H9 (cell line): ENCODE measurements around the gene FANCC. TPM values are rescaled to one million over a fixed set of nuclear protein-coding genes. Genes with fewer than 3 reads are reported as not detected.

Experiments used
- DNase-seq: peaks from one replicate; pipeline ENCODE4 v3.0.0-alpha.2; 2017
- H2AFZ ChIP-seq: one replicate; pipeline ENCODE4 v1.6.1; 2013; ENCODE audit warnings: mild to moderate bottlenecking, low read length, control low read depth, moderate library complexity
- H2AK5ac ChIP-seq: 2 replicates; pipeline ENCODE4 v1.6.1; 2013; ENCODE audit warnings: low read length, control low read depth, mixed read lengths; ENCODE audit not compliant: insufficient read length
- H2BK120ac ChIP-seq: one replicate; pipeline ENCODE4 v1.6.1; 2013; ENCODE audit warnings: low read depth, mild to moderate bottlenecking, low read length, control low read depth, inconsistent platforms; ENCODE audit not compliant: poor library complexity, severe bottlenecking
- H2BK12ac ChIP-seq: 2 replicates; pipeline ENCODE4 v1.6.1; 2013; ENCODE audit warnings: low read length, control low read depth, mixed read lengths, low read depth; ENCODE audit not compliant: insufficient read length
- H2BK15ac ChIP-seq: 2 replicates; pipeline ENCODE4 v1.6.1; 2013; ENCODE audit warnings: low read depth, low read length, control low read depth
- H2BK20ac ChIP-seq: one replicate; pipeline ENCODE4 v1.6.1; 2013; ENCODE audit warnings: low read depth, mild to moderate bottlenecking, low read length, control low read depth, inconsistent platforms; ENCODE audit not compliant: poor library complexity, severe bottlenecking
- H2BK5ac ChIP-seq: 2 replicates; pipeline ENCODE4 v1.6.1; 2013; ENCODE audit warnings: low read length, control low read depth, mixed read lengths; ENCODE audit not compliant: insufficient read length
- H3K14ac ChIP-seq: 2 replicates; pipeline ENCODE4 v1.6.1; 2013; ENCODE audit warnings: low read length, control low read depth; ENCODE audit not compliant: insufficient read depth
- H3K18ac ChIP-seq: 2 replicates; pipeline ENCODE4 v1.6.1; 2013; ENCODE audit warnings: low read depth, mild to moderate bottlenecking, mixed read lengths, low read length, control low read depth; ENCODE audit not compliant: insufficient read length
- H3K23ac ChIP-seq: 2 replicates; pipeline ENCODE4 v1.6.1; 2013; ENCODE audit warnings: low read length, control low read depth, mixed read lengths, low read depth; ENCODE audit not compliant: insufficient read length
- H3K23me2 ChIP-seq: 2 replicates; pipeline ENCODE4 v1.6.1; 2013; ENCODE audit warnings: low read depth, mild to moderate bottlenecking, mixed read lengths, low read length, control low read depth; ENCODE audit not compliant: insufficient read length, poor library complexity, severe bottlenecking
- H3K27ac ChIP-seq: 2 replicates; pipeline ENCODE4 v1.5.1; 2013; ENCODE audit warnings: low read length, control low read depth, mixed read lengths, low read depth; ENCODE audit not compliant: insufficient read length
- H3K27me3 ChIP-seq: 2 replicates; pipeline ENCODE4 v1.6.1; 2013; ENCODE audit warnings: low read length, control low read depth, inconsistent platforms; ENCODE audit not compliant: insufficient read depth
- H3K4ac ChIP-seq: 2 replicates; pipeline ENCODE4 v1.6.1; 2013; ENCODE audit warnings: low read depth, mild to moderate bottlenecking, control low read depth, inconsistent platforms, low read length, moderate library complexity
- H3K4me1 ChIP-seq: 2 replicates; pipeline ENCODE4 v1.6.1; 2013; ENCODE audit warnings: low read length, control low read depth, inconsistent platforms; ENCODE audit not compliant: insufficient read depth
- H3K4me2 ChIP-seq: 2 replicates; pipeline ENCODE4 v1.6.1; 2013; ENCODE audit warnings: low read length, control low read depth, mixed read lengths; ENCODE audit not compliant: insufficient read length, insufficient read depth
- H3K56ac ChIP-seq: 2 replicates; pipeline ENCODE4 v1.6.1; 2013; ENCODE audit warnings: low read depth, mild to moderate bottlenecking, mixed read lengths, low read length, control low read depth; ENCODE audit not compliant: insufficient read length
- H3K79me1 ChIP-seq: 2 replicates; pipeline ENCODE4 v1.6.1; 2013; ENCODE audit warnings: low read depth, mild to moderate bottlenecking, moderate library complexity, low read length, control low read depth, inconsistent platforms; ENCODE audit not compliant: insufficient read depth, poor library complexity, severe bottlenecking
- H3K79me2 ChIP-seq: 2 replicates; pipeline ENCODE4 v1.6.1; 2013; ENCODE audit warnings: low read length, control low read depth, inconsistent platforms; ENCODE audit not compliant: insufficient read depth
- H3K9ac ChIP-seq: 2 replicates; pipeline ENCODE4 v1.6.1; 2013; ENCODE audit warnings: low read length, control low read depth, mixed read lengths; ENCODE audit not compliant: insufficient read length; ENCODE audit errors: extremely low read depth
- H3K9me3 ChIP-seq: one replicate; pipeline ENCODE4 v1.6.1; 2013; ENCODE audit warnings: low read depth, low read length, inconsistent platforms; ENCODE audit not compliant: control insufficient read depth
- H3T11ph ChIP-seq: one replicate; pipeline ENCODE4 v1.6.1; 2013; ENCODE audit warnings: mild to moderate bottlenecking, low read length, control low read depth, inconsistent platforms
- H4K20me1 ChIP-seq: one replicate; pipeline ENCODE4 v1.6.1; 2013; ENCODE audit not compliant: control insufficient read depth, insufficient read length, insufficient read depth
- H4K5ac ChIP-seq: 2 replicates; pipeline ENCODE4 v1.6.1; 2013; ENCODE audit warnings: low read depth, mild to moderate bottlenecking, mixed read lengths, low read length, control low read depth; ENCODE audit not compliant: insufficient read length
- H4K8ac ChIP-seq: replicated peaks from 2 replicates; pipeline ENCODE4 v1.6.1; 2013; ENCODE audit warnings: low read length, control low read depth, mixed read lengths, low read depth; ENCODE audit not compliant: insufficient read length
- H4K91ac ChIP-seq: 2 replicates; pipeline ENCODE4 v1.6.1; 2013; ENCODE audit warnings: low read depth, mild to moderate bottlenecking, moderate library complexity, mixed read lengths, low read length, control low read depth; ENCODE audit not compliant: insufficient read length
- H3K27ac Mint-ChIP-seq, 3 experiments: 2 replicates in 2 of 3; 3 replicates in 1 of 3; pipeline ENCODE4 v1.8.0; 2020 to 2021; ENCODE audit warnings: mixed read lengths in 3 of 3, mild to moderate bottlenecking in 1 of 3, moderate library complexity in 1 of 3
- H3K27me3 Mint-ChIP-seq: 2 replicates; pipeline ENCODE4 v1.8.0; 2021; ENCODE audit warnings: low read depth, mild to moderate bottlenecking, moderate library complexity, mixed read lengths
- H3K36me3 Mint-ChIP-seq, 3 experiments: 2 replicates in 2 of 3; 3 replicates in 1 of 3; pipeline ENCODE4 v1.8.0; 2020 to 2021; ENCODE audit warnings: low read depth in 3 of 3, mixed read lengths in 3 of 3; ENCODE audit not compliant: insufficient read depth in 1 of 3
- H3K4me1 Mint-ChIP-seq, 2 experiments: 2 replicates each; pipeline ENCODE4 v1.8.0; 2020; ENCODE audit warnings: mixed read lengths in 2 of 2
- H3K4me3 Mint-ChIP-seq, 2 experiments: 2 replicates in 1 of 2; 3 replicates in 1 of 2; pipeline ENCODE4 v1.8.0; 2020 to 2021; ENCODE audit warnings: mild to moderate bottlenecking in 2 of 2, mixed read lengths in 2 of 2, moderate library complexity in 1 of 2
- H3K9me3 Mint-ChIP-seq, 2 experiments: 2 replicates in 1 of 2; 3 replicates in 1 of 2; pipeline ENCODE4 v1.8.0; 2020; ENCODE audit warnings: mild to moderate bottlenecking in 2 of 2, mixed read lengths in 2 of 2, moderate library complexity in 1 of 2
- WGBS: extraction: QIAGEN DNeasy Blood & Tissue Kit; methylation state at CpG from one replicate; pipeline ENCODE4 v1.1.7; 2013; ENCODE audit warnings: missing lambda C conversion rate, low lambda C conversion rate, mixed read lengths; ENCODE audit not compliant: insufficient read length; ENCODE audit errors: extremely low coverage; 5-methylcytosine and 5-hydroxymethylcytosine counted together
- total RNA-seq: library from RNA; stranded (reverse); gene quantifications from 2 replicates; pipeline ENCODE4 v1.2.1, GENCODE V29; 2021
- TF ChIP-seq, protein P1 (sequence below): fragments of 200-600 bp; sonication (generic); conservative IDR thresholded peaks from 3 replicates; pipeline ENCODE4 v1.8.0; 2021; ENCODE audit warnings: antibody characterized with exemption, mild to moderate bottlenecking

FANCC gene
- total RNA-seq, 1 experiment from 2014 or later = 14.6 TPM

DNA sequence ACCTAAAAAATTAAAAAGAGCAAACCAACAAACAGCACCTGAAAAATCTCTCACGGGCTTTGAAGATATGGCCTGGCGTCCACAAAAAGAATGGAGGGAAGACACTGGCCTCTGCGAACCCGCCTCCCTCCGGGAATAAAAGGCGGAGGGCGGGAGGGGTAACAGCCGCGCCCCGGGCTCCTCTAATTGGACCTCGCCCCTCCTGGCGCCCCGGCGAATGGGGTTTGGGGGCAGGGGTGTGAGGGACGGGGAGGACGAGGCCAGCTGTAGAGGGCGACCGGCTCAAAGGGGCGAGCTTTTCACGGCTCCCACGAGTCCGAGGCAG lies 753 bp downstream of the FANCC start:
- H4K20me1 ChIP-seq = no peaks in the 10 kb centered on the region
- H2AK5ac ChIP-seq = no peak overlapping the region
- H3K4me2 ChIP-seq = peak overlapping the region; percentile 47
- H4K5ac ChIP-seq = no peak overlapping the region
- no peaks in the 10 kb centered on the region; the same call in 1 of the 2 replicates for H3K4me1 ChIP-seq
- H3K36me3 Mint-ChIP-seq = no peaks in the 10 kb centered on the region
- H3K27ac Mint-ChIP-seq = peak overlapping the region; percentile 87 to 96 (median 92); a peak in 6 of 7 replicates
- H2BK15ac ChIP-seq = no peak overlapping the region
- H3K56ac ChIP-seq = no peak overlapping the region
- H3K27me3 Mint-ChIP-seq = no peaks in the 10 kb centered on the region; the same call in 1 of the 2 replicates
- H3K14ac ChIP-seq = peak overlapping the region; percentile 85; the same call in 1 of the 2 replicates
- no peak overlapping the region for H3K27ac ChIP-seq
- H3K4me3 Mint-ChIP-seq = peak overlapping the region; percentile 84 to 85
- no CpG with 5 or more reads among the region's 22 CpGs for WGBS
- H2BK120ac ChIP-seq = no peak overlapping the region
- no peaks in the 10 kb centered on the region for H3K27me3 ChIP-seq
- no peak overlapping the region for H4K91ac ChIP-seq
- no peaks in the 10 kb centered on the region for H3K9me3 Mint-ChIP-seq
- no peak overlapping the region for H2BK5ac ChIP-seq
- no peaks in the 10 kb centered on the region for H3K79me1 ChIP-seq
- peak overlapping the region; percentile 75 for H2AFZ ChIP-seq
- no peak overlapping the region for H3K4ac ChIP-seq
- no peak overlapping the region for H2BK20ac ChIP-seq
- H3K9me3 ChIP-seq = no peaks in the 10 kb centered on the region
- peak overlapping the region; percentile 52 for H3K9ac ChIP-seq
- no peak overlapping the region for H3K23ac ChIP-seq
- no peak overlapping the region for H4K8ac ChIP-seq
- no peak overlapping the region for H3T11ph ChIP-seq
- H3K23me2 ChIP-seq = peaks cover 7% of the 10 kb centered on the region
- peak; percentile 94 for DNase-seq
- no peaks in the 10 kb centered on the region for H3K79me2 ChIP-seq
- peak overlapping the region; percentile 91 for H3K18ac ChIP-seq
- TF ChIP-seq, protein P1, sequence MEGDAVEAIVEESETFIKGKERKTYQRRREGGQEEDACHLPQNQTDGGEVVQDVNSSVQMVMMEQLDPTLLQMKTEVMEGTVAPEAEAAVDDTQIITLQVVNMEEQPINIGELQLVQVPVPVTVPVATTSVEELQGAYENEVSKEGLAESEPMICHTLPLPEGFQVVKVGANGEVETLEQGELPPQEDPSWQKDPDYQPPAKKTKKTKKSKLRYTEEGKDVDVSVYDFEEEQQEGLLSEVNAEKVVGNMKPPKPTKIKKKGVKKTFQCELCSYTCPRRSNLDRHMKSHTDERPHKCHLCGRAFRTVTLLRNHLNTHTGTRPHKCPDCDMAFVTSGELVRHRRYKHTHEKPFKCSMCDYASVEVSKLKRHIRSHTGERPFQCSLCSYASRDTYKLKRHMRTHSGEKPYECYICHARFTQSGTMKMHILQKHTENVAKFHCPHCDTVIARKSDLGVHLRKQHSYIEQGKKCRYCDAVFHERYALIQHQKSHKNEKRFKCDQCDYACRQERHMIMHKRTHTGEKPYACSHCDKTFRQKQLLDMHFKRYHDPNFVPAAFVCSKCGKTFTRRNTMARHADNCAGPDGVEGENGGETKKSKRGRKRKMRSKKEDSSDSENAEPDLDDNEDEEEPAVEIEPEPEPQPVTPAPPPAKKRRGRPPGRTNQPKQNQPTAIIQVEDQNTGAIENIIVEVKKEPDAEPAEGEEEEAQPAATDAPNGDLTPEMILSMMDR = no peak
- no peak overlapping the region for H2BK12ac ChIP-seq
- peaks cover 21 to 31% of the 10 kb centered on the region in 2 experiments for H3K4me1 Mint-ChIP-seq
